Neuronal stem cell (in vitro differentiated cells): Measurements from ENCODE around the gene MAML1.
A peak's percentile ranks its signal among the peaks of the same experiment; 100 is the strongest.

Experiments
- DNase-seq: peaks from one replicate; pipeline ENCODE4 v3.0.0-alpha.2; 2013; ENCODE audit warnings: low spot score
- H2AFZ ChIP-seq: one replicate; pipeline ENCODE4 v1.6.1; 2013; ENCODE audit warnings: mild to moderate bottlenecking, low read length, inconsistent platforms
- H2AK5ac ChIP-seq: 2 replicates; pipeline ENCODE4 v1.6.1; 2013; ENCODE audit warnings: low read depth, mild to moderate bottlenecking, inconsistent platforms, low read length, moderate library complexity, mixed read lengths
- H2BK120ac ChIP-seq: 2 replicates; pipeline ENCODE4 v1.6.1; 2013; ENCODE audit warnings: low read depth, mild to moderate bottlenecking, inconsistent platforms, low read length, moderate library complexity, mixed read lengths
- H2BK12ac ChIP-seq: one replicate; pipeline ENCODE4 v1.6.1; 2013; ENCODE audit warnings: low read length, inconsistent platforms
- H2BK15ac ChIP-seq: 2 replicates; pipeline ENCODE4 v1.6.1; 2013; ENCODE audit warnings: mild to moderate bottlenecking, low read length, inconsistent platforms, mixed read lengths
- H2BK5ac ChIP-seq: one replicate; pipeline ENCODE4 v1.6.1; 2013; ENCODE audit warnings: inconsistent platforms, mild to moderate bottlenecking, low read length, moderate library complexity
- H3K14ac ChIP-seq: one replicate; pipeline ENCODE4 v1.6.1; 2013; ENCODE audit warnings: low read length, inconsistent platforms
- H3K18ac ChIP-seq: 2 replicates; pipeline ENCODE4 v1.6.1; 2013; ENCODE audit warnings: low read length, inconsistent platforms
- H3K23ac ChIP-seq: 2 replicates; pipeline ENCODE4 v1.6.1; 2013; ENCODE audit warnings: low read depth, mild to moderate bottlenecking, mixed read lengths, low read length, inconsistent platforms; ENCODE audit not compliant: poor library complexity
- H3K27ac ChIP-seq: replicated peaks from 3 replicates; pipeline ENCODE4 v1.5.1; 2013; ENCODE audit warnings: low read length, inconsistent platforms
- H3K27me3 ChIP-seq, 3 experiments: 2 replicates each; pipeline ENCODE4 v1.6.1; 2013; ENCODE audit warnings: low read length in 3 of 3, mild to moderate bottlenecking in 2 of 3, inconsistent platforms in 1 of 3, low read depth in 1 of 3, mixed read lengths in 1 of 3, moderate library complexity in 1 of 3; ENCODE audit not compliant: control insufficient read depth in 3 of 3, insufficient read depth in 3 of 3
- H3K36me3 ChIP-seq, 2 donors: replicated peaks in 1 of 2; 2 replicates each; pipeline ENCODE4 v1.6.1; 2013; ENCODE audit warnings: low read length in 2 of 2; ENCODE audit not compliant: control insufficient read depth in 2 of 2, insufficient read depth in 2 of 2
- H3K4ac ChIP-seq: 2 replicates; pipeline ENCODE4 v1.6.1; 2013; ENCODE audit warnings: inconsistent platforms, mild to moderate bottlenecking, low read length, moderate library complexity
- H3K4me1 ChIP-seq, 2 donors: 1 replicate in 1 of 2; 2 replicates in 1 of 2; pipeline ENCODE4 v1.6.1; 2013; ENCODE audit warnings: low read length in 2 of 2, low read depth in 1 of 2; ENCODE audit not compliant: control insufficient read depth in 2 of 2, insufficient read depth in 1 of 2
- H3K4me2 ChIP-seq: one replicate; pipeline ENCODE4 v1.6.1; 2013; ENCODE audit warnings: mild to moderate bottlenecking, low read length, inconsistent platforms; ENCODE audit not compliant: insufficient read depth, poor library complexity, severe bottlenecking
- H3K4me3 ChIP-seq, 2 donors: 2 replicates each; pipeline ENCODE4 v1.5.1; 2013; ENCODE audit warnings: low read length in 2 of 2, mild to moderate bottlenecking in 2 of 2, inconsistent platforms in 1 of 2, moderate library complexity in 1 of 2
- H3K79me1 ChIP-seq: one replicate; pipeline ENCODE4 v1.6.1; 2013; ENCODE audit warnings: low read depth, mild to moderate bottlenecking, inconsistent platforms, low read length, moderate library complexity
- H3K9ac ChIP-seq: one replicate; pipeline ENCODE4 v1.6.1; 2013; ENCODE audit warnings: mild to moderate bottlenecking, low read depth, low read length, inconsistent platforms; ENCODE audit not compliant: poor library complexity
- H3K9me3 ChIP-seq, 2 donors: replicated peaks in 1 of 2; 2 replicates each; pipeline versions ENCODE3 to v1.6.1; 2013; ENCODE audit warnings: low read length in 2 of 2, mild to moderate bottlenecking in 2 of 2, inconsistent platforms in 1 of 2, low read depth in 1 of 2, mixed read lengths in 1 of 2, moderate library complexity in 1 of 2; ENCODE audit not compliant: control insufficient read depth in 2 of 2, insufficient read depth in 1 of 2
- H4K8ac ChIP-seq: one replicate; pipeline ENCODE4 v1.6.1; 2013; ENCODE audit warnings: low read depth, mild to moderate bottlenecking, inconsistent platforms, low read length, moderate library complexity
- H4K91ac ChIP-seq: one replicate; pipeline ENCODE4 v1.6.1; 2013; ENCODE audit warnings: low read length, low read depth, mild to moderate bottlenecking, inconsistent platforms; ENCODE audit not compliant: poor library complexity
- WGBS, 2 donors: extraction: QIAGEN DNeasy Blood & Tissue Kit; methylation state at CpG; one replicate each; pipeline ENCODE4 v1.1.7; 2013; ENCODE audit warnings: missing lambda C conversion rate in 2 of 2, mixed read lengths in 1 of 2; ENCODE audit not compliant: insufficient read length in 2 of 2, insufficient replicate concordance in 1 of 2; ENCODE audit errors: extremely low coverage in 2 of 2; 5-methylcytosine and 5-hydroxymethylcytosine counted together

The MAML1 gene

DNA sequence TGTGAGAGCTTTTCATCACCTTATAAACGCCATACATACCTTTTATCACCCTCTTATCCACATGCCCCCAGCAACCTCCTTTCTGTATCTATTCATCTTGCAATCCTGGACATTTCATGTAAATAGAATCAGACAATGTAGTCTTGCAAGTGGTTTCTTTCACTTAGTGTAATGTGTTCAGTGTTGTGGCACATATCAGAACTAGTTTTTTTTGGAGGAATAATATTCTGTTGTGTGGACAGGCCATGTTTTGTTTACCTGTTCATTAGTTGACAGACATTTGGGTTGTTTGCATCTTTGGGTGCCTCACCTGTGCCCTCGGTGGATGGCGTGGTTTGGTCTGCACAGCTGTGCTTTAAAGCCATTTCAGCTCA, 89.4 kb downstream of the MAML1 start:
- H2BK12ac ChIP-seq: no peak overlapping the region
- H4K8ac ChIP-seq: no peak overlapping the region
- no peak for DNase-seq
- H3K4me3 ChIP-seq: peak overlapping the region in 1 of 2 donors; percentile 91
- peaks cover 0 to 2% of the 10 kb centered on the region in 2 donors for H3K9me3 ChIP-seq
- no peak overlapping the region for H3K18ac ChIP-seq
- no peak overlapping the region for H2AK5ac ChIP-seq
- H3K14ac ChIP-seq: no peak overlapping the region
- peaks cover 23% of the 10 kb centered on the region for H3K79me1 ChIP-seq
- no peak overlapping the region for H2BK120ac ChIP-seq
- H2BK5ac ChIP-seq: no peak overlapping the region
- H4K91ac ChIP-seq: no peak overlapping the region
- no peak overlapping the region for H2AFZ ChIP-seq
- peaks cover 23 to 33% of the 10 kb centered on the region in 2 donors for H3K4me1 ChIP-seq
- no peak overlapping the region for H3K23ac ChIP-seq
- H3K27ac ChIP-seq: no peak overlapping the region
- WGBS, 2 donors: no CpG with 5 or more reads among the region's 3 CpGs
- no peaks in the 10 kb centered on the region for H3K27me3 ChIP-seq
- no peak overlapping the region for H3K4ac ChIP-seq
- H3K9ac ChIP-seq: no peak overlapping the region
- H2BK15ac ChIP-seq: no peak overlapping the region
- H3K36me3 ChIP-seq: peaks cover 27 to 50% of the 10 kb centered on the region in 2 donors
- H3K4me2 ChIP-seq: peak overlapping the region; percentile 23

GRCh38 chr5:179822444-179822990, 89.9 kb downstream of the MAML1 start:
- Histone ChIP-seq H3K4me3 (peak overlapping the region in 1 of 2 donors; percentile 91), H3K9ac (no peak overlapping the region), H3K79me1 (peaks cover 23% of the 10 kb centered on the region), H2BK12ac (no peak overlapping the region), H3K14ac (no peak overlapping the region), H4K8ac (no peak overlapping the region), H2BK5ac (no peak overlapping the region), H4K91ac (no peak overlapping the region), H2BK120ac (no peak overlapping the region), H2AK5ac (no peak overlapping the region), H3K18ac (no peak overlapping the region), H3K4me2 (no peak overlapping the region), H3K27ac (no peak overlapping the region), H3K4ac (no peak overlapping the region), H3K23ac (no peak overlapping the region), H3K36me3 (peaks cover 27 to 54% of the 10 kb centered on the region in 2 donors), H3K4me1 (peaks cover 23 to 31% of the 10 kb centered on the region in 2 donors), H2AFZ (no peak overlapping the region), H2BK15ac (no peak overlapping the region), H3K27me3 (no peaks in the 10 kb centered on the region), H3K9me3 (peaks cover 0 to 2% of the 10 kb centered on the region in 2 donors)
- DNase-seq: no peak
- WGBS, 2 donors: no CpG with 5 or more reads among the region's 8 CpGs

- H3K4me1 ChIP-seq: peaks cover 16 to 22% of the 10 kb centered on the region in 2 donors
- no peak overlapping the region for H4K91ac ChIP-seq
- no peak overlapping the region for H3K27ac ChIP-seq
- H2AFZ ChIP-seq: no peak overlapping the region
- H2BK5ac ChIP-seq: no peak overlapping the region
- H3K9ac ChIP-seq: peak overlapping the region; percentile 35
- H4K8ac ChIP-seq: peak overlapping the region; percentile 57
- H2BK15ac ChIP-seq: no peak overlapping the region
- H2BK120ac ChIP-seq: no peak overlapping the region
- H3K14ac ChIP-seq: no peak overlapping the region
- H2AK5ac ChIP-seq: no peak overlapping the region
- H3K4me3 ChIP-seq: no peak overlapping the region
- H3K27me3 ChIP-seq: no peaks in the 10 kb centered on the region
- H2BK12ac ChIP-seq: peak overlapping the region; percentile 6
- H3K18ac ChIP-seq: no peak overlapping the region
- peaks cover 31 to 68% of the 10 kb centered on the region in 2 donors for H3K36me3 ChIP-seq
- DNase-seq: no peak
- peak overlapping the region; percentile 21 for H3K23ac ChIP-seq
- no peak overlapping the region for H3K4ac ChIP-seq
- WGBS, 2 donors: no CpG with 5 or more reads among the region's 22 CpGs
- peaks cover 20% of the 10 kb centered on the region for H3K79me1 ChIP-seq
- H3K4me2 ChIP-seq: no peak overlapping the region
- H3K9me3 ChIP-seq: peaks cover 4 to 6% of the 10 kb centered on the region in 2 donors
These were observed 91.5 kb downstream of the MAML1 start for GRCh38 chr5:179823937-179824744.

DNA sequence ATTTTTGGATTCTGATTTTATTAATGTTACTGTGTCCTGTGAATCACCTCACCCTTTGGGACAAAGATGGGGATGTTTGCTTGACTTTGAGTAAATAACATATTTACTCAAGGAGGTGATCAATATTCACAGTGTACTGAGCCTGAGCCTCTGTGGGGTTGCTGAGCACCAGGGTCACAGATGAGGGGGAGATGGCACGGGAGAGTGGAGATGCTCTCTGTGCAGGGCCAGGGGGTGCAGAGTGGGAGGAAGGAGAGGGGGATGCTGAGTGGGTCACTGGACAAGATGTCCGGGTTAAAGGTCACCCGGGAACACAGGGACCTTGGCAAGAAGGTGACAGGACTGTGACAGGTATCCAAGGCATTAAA, 92.1 kb downstream of the MAML1 start:
- DNase-seq: no peak
- Histone ChIP-seq H2BK15ac (no peak overlapping the region), H2BK120ac (no peak overlapping the region), H3K14ac (no peak overlapping the region), H2AK5ac (no peak overlapping the region), H2BK12ac (no peak overlapping the region), H4K8ac (no peak overlapping the region), H3K27ac (no peak overlapping the region), H3K18ac (no peak overlapping the region), H3K9ac (no peak overlapping the region), H3K9me3 (peaks cover 4 to 12% of the 10 kb centered on the region in 2 donors), H3K4ac (no peak overlapping the region), H2AFZ (no peak overlapping the region), H3K36me3 (peaks cover 33 to 74% of the 10 kb centered on the region in 2 donors), H3K4me3 (no peak overlapping the region), H4K91ac (no peak overlapping the region), H3K4me1 (peaks cover 10 to 17% of the 10 kb centered on the region in 2 donors), H2BK5ac (no peak overlapping the region), H3K23ac (no peak overlapping the region), H3K79me1 (peaks cover 20% of the 10 kb centered on the region), H3K27me3 (no peaks in the 10 kb centered on the region), H3K4me2 (no peak overlapping the region)
- WGBS, 2 donors: no CpG with 5 or more reads among the region's 3 CpGs
